ENCODE data around the gene GABBR2.

GABBR2 gene

DNA sequence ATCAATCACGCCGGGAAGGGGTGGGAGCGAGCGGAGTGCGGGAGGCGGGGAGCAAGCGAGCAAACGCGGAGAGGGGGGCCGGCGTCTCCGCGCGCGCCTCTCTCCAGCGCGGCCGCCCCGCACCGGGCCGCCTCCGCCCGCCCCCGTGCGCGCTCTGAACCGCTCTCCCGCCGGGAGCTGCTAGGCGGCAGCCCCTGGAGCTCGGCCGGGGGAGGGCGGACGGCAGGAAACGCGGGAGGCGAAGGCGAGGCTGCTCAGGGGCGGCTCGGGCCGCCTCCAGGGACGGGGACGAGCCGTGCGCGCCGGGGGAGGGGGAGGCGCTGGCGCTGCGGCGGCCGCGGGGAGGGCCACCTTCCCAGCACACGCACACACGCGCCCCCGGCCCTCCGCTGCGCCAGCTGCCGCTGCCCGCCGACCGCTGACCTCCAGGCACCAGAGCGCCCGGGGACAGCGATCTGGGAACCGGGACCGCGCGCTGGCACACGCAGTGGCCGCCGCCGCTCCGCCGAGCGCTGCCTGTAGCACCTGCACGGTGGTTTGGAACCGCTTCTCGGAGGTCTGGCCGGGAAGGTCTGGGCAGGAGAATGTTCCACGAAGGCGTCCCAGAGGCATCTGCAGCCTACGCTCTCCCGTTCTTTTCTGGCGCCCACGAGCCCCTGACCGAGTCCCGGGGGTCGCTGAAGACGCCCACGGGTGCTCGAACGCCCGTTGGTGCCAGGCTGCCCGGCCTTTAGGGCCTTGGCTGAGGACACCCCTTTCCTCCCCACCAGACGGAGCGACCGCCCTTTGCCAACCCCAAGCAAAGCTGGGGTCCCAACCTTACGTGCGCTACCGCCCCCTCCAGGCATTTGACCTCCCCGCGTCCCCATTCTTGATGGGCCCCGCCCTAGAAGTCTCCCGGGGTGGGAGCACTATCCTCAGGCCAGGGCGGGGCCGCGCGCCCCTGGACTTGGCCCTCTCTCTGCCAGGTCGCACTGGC lies at the start of gene GABBR2:
TSS of gene GABBR2 (minus strand) at position 3 of the 979 bp plus-strand sequence. CDS start 198 bp downstream, outside the sequence.
- no peak for DNase-seq
- in situ Hi-C loops (cut with HindIII; ENCODE audit: low pct_ligation_motif_present, low pct_unique_long_range_greater_than_20kb, low sequenced_read_pairs): no loop called here

DNA sequence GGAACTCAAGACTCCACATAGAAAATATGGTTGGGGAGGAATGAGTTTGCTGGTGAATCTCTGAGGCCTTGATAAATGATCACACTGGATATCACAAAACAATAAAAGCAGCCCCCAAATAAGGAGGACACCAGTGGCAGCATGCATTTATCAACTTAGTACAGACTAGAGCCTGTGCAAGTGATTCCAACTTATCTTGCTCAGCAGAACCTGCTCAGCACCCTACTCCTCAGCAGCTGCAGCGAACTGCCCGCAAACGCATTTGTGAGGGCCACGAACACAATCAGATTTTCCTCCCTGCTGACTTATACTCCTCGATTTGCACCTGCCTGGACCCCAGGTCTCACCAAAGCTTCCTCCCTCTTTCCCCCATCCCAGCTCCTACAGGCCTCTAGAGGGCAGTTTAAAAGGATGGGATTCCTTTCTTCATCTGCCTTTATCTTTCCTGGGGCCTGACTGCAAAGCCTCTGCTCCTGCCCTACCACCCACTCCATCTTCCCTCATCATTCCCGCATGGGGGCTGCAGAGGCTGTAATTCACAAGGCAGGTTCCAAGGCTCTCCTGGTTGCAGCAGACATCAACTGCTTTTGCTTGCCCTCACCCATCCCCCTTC lies 46.4 kb upstream of the GABBR2 start:
- in situ Hi-C loops (cut with HindIII; ENCODE audit: low pct_ligation_motif_present, low pct_unique_long_range_greater_than_20kb, low sequenced_read_pairs): no loop called here
- DNase-seq: no peak

DNA sequence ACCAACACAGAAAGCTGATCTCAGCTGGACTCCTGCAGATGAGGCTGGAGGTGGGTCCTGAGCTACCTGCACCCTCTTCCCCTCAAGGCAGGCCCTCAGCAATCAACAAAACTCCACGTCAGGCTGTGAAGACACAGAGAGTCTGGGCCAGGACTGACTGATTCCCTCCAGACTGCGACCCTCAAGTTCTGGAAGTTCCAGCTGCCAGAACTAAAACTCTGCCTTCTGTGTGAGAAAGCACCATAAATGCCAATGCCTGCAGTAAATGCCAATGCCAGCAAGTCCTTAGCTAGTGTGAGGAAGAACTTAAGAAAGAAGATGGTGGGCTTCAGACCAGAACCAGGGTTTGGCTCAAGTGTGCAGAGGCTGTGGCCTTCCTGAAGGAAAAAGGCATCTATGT lies 42.5 kb upstream of the GABBR2 start:
- in situ Hi-C loops (cut with HindIII; ENCODE audit: low pct_ligation_motif_present, low pct_unique_long_range_greater_than_20kb, low sequenced_read_pairs): no loop called here
- DNase-seq: no peak

DNA sequence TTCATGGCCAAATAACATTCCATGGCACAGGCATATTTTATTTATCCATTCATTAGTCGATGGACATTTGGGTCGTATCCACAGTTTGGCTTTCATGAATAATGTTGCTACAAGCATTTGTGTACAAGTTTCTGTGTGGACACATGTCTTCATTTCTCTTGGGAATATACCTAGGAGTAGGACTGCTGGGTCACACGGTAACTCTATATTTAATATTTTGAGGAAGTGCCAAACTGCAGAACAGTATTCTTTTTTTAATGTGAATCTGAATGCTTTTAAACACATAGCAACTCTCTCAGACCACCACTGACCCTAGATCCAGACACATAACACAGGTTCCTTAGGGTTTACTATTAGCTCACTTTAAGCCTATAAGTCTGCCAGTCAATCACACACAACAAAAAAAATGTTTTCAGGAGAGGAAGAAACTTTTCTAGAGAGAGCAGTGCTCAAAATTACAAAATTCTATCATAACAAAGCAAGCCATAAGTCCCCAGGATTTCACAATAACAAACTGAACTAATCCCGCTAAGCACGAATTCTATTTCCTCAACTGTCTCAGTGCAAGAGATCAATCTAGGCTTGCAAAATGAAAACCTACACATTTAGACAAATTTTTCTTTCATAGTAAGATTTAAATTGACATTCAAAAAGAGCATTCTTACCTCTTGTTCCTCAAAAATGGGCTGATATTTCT lies 41.8 kb upstream of the GABBR2 start:
- DNase-seq: no peak
- in situ Hi-C loops (cut with HindIII; ENCODE audit: low pct_ligation_motif_present, low pct_unique_long_range_greater_than_20kb, low sequenced_read_pairs): no loop called here

DNA sequence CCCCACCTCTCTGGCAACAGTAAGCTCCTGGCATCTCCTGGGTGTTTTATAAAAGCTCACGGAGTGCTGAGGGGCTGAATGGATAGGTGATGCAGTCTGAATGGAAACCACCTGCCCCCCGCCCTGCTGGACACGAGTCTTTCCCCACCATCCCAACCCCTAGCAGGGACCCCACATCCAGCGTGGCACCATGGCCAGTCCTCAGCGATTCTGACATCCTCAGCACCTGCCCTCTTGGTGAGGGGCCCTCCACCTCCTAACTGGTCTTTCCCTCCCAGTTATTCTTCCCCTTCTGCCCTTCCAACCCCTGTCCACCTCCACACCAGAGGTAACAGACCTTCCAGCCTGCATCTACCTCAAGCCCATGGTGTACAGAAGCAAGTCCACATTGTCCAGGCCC lies 38.7 kb upstream of the GABBR2 start:
- no peak for DNase-seq
- in situ Hi-C loops (cut with HindIII; ENCODE audit: low pct_ligation_motif_present, low pct_unique_long_range_greater_than_20kb, low sequenced_read_pairs): no loop called here

DNA sequence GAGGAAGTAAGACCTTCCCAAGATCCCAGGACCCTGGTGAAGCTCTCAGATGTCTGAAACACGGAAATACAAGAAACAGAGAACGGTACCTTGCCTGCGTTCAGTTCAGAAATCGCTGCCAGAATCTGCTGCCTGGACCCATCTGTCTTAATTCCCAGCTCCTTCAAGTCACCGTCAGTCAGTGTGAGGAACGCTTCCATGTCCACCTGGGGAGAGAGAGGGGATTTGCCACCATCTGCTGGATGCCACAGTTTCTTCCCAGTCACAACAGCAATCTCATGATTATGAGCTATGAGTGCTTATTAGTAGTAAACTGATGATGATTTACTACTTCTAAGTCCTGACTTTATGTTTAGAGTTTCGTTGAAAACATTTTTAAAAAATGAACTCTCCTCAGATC lies 36.7 kb upstream of the GABBR2 start:
- in situ Hi-C loops (cut with HindIII; ENCODE audit: low pct_ligation_motif_present, low pct_unique_long_range_greater_than_20kb, low sequenced_read_pairs): no loop called here

DNA sequence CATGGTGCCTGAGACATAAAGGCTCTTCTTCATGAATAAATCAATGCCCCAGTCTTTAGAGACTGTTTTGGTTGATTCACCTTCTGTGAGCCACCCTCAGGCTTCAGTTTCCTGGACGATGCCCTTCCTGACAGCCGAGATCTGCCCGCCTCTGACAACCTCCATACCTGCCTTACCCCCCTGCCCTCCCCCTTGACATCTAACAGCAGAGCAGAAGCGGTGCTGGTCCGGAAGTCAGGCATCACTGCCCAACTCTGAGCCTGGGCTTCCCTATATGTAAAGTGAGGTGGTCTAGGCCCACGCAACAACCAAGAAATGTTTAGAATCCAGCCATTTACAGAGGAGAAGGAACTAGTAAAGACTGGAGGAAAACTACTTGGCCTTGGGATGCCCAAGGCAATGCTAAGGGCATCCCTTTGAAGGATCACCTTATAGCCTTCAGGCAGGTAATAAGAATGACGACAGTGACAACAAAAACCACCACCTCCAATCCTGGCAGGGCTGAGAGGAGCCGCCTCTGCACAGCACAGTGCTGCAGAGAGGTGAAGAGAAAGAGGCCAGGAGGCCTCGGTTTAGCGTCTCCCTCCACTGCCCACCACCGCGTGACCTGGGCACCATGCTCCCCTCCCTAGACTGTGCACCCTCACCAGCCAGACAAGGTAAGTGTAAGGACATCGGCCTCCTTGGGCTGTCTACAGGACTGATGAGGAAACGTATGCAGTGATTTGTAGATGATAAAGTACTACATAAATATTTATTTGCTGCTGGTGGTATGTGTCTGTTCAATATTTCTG lies 35.3 kb upstream of the GABBR2 start:
- no peak for DNase-seq
- in situ Hi-C loops (cut with HindIII; ENCODE audit: low pct_ligation_motif_present, low pct_unique_long_range_greater_than_20kb, low sequenced_read_pairs): no loop called here

More for the DNA sequence above, 36.7 kb upstream of the GABBR2 start:
- no peak for DNase-seq

DNA sequence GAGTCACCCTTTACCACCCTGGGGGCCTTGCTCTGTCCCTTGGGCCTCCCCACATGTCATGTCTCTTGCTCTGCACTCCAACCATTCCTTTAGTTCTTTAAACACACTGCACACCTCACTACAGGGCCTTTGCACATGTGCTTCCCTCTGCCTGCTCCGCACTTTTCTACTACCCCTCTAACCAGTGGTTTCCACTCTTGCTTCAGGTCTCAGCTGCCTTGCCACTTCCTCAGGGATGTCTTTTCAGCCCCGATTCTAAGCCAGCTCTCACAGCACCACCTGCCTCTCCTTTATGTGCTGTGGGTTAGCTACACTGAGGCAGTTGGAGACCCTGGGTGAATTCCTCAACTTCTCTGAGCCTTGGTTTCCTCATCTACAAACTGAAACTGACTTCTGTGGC lies 34.6 kb upstream of the GABBR2 start:
- in situ Hi-C loops (cut with HindIII; ENCODE audit: low pct_ligation_motif_present, low pct_unique_long_range_greater_than_20kb, low sequenced_read_pairs): no loop called here
- DNase-seq: no peak

DNA sequence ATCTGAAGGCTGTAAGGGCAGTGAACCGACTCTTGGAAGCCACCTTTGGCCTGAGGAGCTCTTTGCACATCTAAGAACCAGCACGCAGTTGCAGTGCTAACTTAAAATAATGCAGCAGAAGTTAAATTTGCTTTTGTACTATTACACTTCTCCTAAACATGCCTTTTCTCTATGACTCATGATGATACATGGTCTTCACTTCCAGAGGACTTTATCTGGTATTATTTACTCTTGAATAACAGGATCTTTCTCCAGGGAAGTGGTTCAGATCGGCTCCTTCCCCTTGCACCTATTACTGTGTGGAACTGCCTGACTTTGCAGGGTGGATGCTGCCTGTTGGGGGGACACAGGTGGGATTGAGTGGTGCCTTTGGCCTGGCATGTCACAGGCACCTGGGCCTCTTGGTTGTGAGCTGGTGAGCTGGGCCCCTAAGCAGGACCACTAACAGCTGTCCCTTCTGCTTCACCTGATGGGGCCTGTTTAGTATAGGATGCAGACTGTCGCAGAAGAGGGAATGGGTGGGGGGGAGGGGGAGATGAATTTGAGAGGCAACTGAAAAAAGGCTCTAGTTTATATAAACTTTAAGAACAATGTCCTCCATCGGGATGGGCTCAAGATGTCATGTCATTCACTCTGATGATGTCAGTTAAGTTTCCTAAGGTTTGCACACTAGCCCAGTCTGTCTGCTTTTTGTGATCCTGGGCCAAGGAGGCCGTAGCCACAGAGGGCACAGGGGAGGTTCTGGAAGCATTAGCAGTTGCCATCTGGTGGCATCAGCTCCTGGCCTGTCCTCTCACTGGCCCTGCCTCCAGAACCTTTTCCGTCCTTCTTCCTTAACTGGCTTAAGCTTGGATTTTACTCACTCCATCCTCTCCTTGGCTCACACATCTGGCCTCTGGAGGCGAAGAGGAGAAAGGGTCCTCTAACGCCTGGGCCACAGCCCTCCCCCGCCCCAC lies 33.9 kb upstream of the GABBR2 start:
- no peak for DNase-seq
- in situ Hi-C loops (cut with HindIII; ENCODE audit: low pct_ligation_motif_present, low pct_unique_long_range_greater_than_20kb, low sequenced_read_pairs): no loop called here

DNA sequence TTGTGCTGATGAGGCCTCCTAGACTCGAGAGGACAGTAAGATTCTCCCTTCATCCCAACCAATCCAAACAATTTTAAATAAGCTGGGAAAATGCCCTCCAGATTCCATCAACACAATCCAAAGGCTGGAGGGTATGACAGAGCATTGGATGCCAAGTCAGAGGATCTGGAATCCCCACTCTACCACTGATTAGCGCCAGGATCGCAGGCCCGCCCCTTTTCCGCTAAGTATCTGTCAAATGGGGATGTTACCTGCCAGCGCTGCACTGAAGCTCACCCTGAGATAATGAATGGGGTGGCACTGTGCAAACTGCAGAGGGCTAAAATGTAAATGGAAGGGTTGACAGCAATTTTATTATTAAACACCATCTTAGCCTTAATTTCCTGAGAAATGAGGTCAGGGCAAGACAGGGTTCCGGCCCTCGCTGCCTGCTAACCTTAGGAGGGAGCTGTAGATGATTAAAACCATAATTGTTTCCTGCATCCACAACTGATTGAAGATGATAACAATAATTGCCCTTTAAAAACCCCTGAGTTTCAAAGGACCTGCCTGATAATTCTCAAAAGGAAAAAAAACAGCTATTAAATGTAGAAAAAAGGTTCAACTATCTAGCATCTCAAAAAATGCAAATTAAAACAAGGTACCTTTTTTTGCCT lies 31.6 kb upstream of the GABBR2 start:
- in situ Hi-C loops (cut with HindIII; ENCODE audit: low pct_ligation_motif_present, low pct_unique_long_range_greater_than_20kb, low sequenced_read_pairs): no loop called here
- DNase-seq: no peak

DNA sequence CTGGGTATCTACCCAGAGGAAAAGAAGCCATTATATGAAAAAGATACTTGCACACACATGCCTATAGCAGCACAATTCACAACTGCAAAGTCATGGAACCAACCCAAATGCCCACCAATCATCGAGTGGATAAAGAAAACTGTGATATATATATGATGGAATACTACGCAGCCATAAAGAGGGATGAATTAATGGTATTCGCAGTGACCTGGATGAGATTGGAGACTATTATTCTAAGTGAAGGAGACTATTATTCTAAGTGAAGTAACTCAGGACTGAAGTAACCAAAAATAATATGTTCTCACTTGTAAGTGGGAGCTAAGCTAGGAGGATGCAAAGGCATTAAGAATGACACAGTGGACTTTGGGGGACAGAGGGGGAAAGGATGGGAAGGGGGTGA lies 30.0 kb upstream of the GABBR2 start:
- DNase-seq: no peak
- in situ Hi-C loops (cut with HindIII; ENCODE audit: low pct_ligation_motif_present, low pct_unique_long_range_greater_than_20kb, low sequenced_read_pairs): no loop called here

DNA sequence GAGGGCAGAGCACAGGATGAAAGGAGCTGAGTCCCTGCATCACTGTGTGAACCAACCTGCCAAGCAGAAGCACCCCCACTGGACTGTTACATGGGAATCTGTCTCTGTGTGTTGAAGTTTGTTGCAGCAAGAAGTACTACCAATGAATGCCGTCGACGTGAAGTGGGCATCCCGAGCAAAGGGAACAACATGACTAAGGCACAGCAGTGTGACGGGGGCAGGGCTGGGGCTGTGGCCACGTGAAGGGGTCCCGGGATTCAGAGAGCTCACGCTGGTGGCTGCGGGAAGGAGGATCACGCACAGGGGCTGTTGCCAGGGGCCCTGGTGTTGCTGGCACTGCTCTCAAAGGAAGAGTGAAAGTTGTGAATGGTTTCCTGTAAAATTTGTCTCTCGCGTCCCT lies 27.5 kb upstream of the GABBR2 start:
- in situ Hi-C loops (cut with HindIII; ENCODE audit: low pct_ligation_motif_present, low pct_unique_long_range_greater_than_20kb, low sequenced_read_pairs): no loop called here
- DNase-seq: no peak

DNA sequence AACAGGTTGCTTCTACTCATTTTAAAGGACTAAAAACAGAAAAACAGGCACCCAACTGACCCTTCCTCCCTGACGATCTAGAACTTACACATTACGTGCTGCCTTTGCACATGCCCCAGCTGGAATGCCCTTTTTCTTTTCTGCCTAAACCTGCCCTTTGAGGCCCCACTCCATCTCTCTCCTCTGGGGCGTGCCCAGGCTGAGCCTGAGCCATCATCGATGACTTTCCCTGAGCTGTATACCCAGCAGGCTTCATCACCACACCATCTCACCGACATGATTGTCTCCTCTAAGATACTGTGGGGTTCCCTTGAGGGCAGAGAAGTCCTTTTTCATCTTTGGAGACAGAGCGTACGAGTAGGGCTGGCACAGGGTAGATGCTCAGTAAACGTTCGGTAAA lies 24.1 kb upstream of the GABBR2 start:
- in situ Hi-C loops (cut with HindIII; ENCODE audit: low pct_ligation_motif_present, low pct_unique_long_range_greater_than_20kb, low sequenced_read_pairs): no loop called here

DNA sequence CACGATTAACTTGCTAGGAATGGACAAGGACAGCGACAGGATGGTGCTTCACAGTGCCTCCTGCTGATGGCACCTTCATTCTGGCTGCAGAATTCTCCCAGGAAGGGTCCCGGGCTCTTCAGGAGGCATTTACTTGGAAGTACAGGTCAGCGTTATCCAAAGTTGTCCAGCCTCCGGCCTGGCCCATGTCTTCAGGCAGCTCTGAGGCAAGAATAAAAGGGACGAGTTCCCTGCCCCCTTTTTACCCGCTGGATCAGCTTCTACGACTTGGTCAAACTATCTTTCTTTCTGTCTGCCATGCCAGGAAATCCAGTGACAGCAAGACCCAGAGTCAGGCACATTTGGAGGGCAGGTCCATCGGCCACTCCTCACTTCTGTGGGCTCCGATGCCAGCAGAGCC lies 23.4 kb upstream of the GABBR2 start:
- no peak for DNase-seq
- in situ Hi-C loops (cut with HindIII; ENCODE audit: low pct_ligation_motif_present, low pct_unique_long_range_greater_than_20kb, low sequenced_read_pairs): no loop called here

More for the DNA sequence above, 24.1 kb upstream of the GABBR2 start:
- no peak for DNase-seq

DNA sequence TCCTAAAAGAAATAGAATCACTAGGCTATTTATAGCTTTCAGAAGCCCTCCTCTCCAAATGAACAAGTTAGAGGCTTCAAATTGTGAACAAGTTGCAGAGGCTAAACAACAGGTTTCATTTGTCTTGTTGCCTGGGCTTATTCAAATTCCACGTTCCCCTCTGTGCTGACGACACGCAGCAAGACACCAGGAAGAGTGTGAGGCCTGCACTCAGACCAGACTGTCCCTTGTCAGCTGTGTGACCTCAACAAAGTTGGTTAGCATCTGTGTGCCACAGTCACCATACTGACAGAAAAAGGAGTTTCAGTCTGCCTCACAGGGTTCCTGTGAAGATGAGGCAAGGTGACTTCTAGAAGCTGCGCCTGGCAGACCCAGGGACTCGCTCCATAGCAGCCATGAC lies 22.1 kb upstream of the GABBR2 start:
- in situ Hi-C loops (cut with HindIII; ENCODE audit: low pct_ligation_motif_present, low pct_unique_long_range_greater_than_20kb, low sequenced_read_pairs): no loop called here
- no peak for DNase-seq

DNA sequence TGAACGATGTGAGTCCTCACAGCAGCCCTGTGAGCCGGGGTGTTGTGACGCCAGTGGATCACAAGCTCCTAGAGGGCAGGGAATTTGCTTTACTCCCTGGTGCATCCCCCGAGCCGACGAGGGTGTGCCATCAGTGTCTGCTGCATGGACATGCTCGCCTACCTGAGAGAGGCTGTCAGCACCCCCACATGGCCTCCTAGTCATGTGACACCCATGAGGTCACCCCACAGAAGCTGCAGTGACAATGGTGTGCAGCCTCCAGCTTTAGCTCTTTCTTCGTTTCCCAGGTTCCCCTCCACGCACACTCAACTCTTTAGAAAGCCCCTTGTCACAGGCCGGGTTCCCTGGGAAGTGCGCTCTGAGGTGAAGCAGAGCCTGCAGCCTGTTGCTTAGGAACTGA lies 19.8 kb upstream of the GABBR2 start:
- in situ Hi-C loops (cut with HindIII; ENCODE audit: low pct_ligation_motif_present, low pct_unique_long_range_greater_than_20kb, low sequenced_read_pairs): no loop called here
- no peak for DNase-seq

DNA sequence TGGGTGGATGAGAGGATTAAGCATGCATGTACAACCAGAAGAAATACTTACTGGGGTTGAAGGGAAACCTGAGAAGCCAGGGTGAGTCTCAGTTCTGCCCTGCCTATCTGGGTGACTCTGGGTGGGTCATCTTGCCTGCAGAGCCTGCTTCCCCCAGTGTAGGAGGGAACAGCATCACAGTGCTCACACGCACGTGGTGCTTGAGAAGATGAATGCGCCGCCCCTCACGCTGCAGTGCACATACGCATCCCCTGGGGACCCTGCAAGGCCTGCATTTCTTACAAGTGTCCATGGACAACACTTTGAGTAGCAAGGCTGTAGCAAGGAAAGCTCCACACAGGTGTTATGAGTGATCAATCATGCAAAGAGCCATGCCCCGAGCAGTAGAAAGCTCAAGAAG lies 18.7 kb upstream of the GABBR2 start:
- in situ Hi-C loops (cut with HindIII; ENCODE audit: low pct_ligation_motif_present, low pct_unique_long_range_greater_than_20kb, low sequenced_read_pairs): no loop called here
- no peak for DNase-seq
